Sigmoid colon (tissue), 4 donors: ENCODE results near the gene ESPNL.
"Not testable (repeated sequence)": the region's sequence is repeated elsewhere in the genome, so short reads cannot be mapped to it uniquely, and the experiment has no call there.

Source experiments
- CTCF ChIP-seq, 4 experiments: fragments of 450-650 bp in 3 of 4; fragments of 200-600 bp in 1 of 4; IDR thresholded peaks; one replicate each; pipeline ENCODE4 v1.5.1; 2016 to 2019; ENCODE audit warnings: antibody characterized with exemption in 4 of 4, mild to moderate bottlenecking in 3 of 4, moderate library complexity in 2 of 4
- POLR2A ChIP-seq, 2 donors: fragments of 450-650 bp; IDR thresholded peaks; one replicate each; pipeline ENCODE4 v1.6.1; 2016; ENCODE audit warnings: antibody characterized with exemption in 2 of 2, mild to moderate bottlenecking in 2 of 2, moderate library complexity in 2 of 2
- POLR2AphosphoS5 ChIP-seq, 4 donors: sonication (generic); formaldehyde crosslinking; IDR thresholded peaks; one replicate each; pipeline ENCODE4 v1.6.1; 2017; ENCODE audit warnings: antibody characterized with exemption in 4 of 4

GRCh38 chr2:238066718-238067117 is 33.4 kb upstream of the ESPNL start:
- not testable (repeated sequence) for TF ChIP-seq POLR2A, POLR2AphosphoS5, CTCF (IDR thresholded peaks at IDR 0.05)
